ENCODE measurements around the gene KLHL34.

KLHL34 gene

GRCh38 chrX:21658152-21658737 lies at the start of gene KLHL34:
TSS of gene KLHL34 (minus strand) at chrX:21658330. CDS start at chrX:21657788, 542 bp downstream.
- no peak for DNase-seq (ENCODE audit: low spot score)

- DNase-seq (ENCODE audit: low spot score) = no peak
Observed at GRCh38 chrX:21705225-21705624, 47.1 kb upstream of the KLHL34 start.

DNA sequence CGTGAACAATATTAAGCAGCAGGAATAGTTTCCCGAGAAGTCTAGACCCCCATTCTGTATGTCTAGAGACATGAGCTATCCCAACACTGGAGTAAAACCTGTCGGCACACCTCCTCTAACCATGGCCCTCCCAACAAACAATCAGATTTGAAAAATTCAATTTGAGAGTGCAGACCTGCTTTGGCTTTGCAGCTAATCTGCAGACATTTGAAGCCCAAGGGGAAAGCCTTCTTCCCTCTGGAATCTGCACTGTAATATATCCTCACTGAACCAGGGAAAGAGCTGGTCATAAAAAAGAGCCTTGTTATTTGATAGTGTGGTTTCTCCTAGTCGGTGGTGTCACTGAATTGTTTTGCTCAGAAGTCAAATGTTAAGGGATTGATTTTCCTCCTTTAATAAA lies 44.6 kb upstream of the KLHL34 start:
- no peak for DNase-seq (ENCODE audit: low spot score)

- no peak for DNase-seq (ENCODE audit: low spot score)
Observed at GRCh38 chrX:21700967-21701366, 42.8 kb upstream of the KLHL34 start.

DNA sequence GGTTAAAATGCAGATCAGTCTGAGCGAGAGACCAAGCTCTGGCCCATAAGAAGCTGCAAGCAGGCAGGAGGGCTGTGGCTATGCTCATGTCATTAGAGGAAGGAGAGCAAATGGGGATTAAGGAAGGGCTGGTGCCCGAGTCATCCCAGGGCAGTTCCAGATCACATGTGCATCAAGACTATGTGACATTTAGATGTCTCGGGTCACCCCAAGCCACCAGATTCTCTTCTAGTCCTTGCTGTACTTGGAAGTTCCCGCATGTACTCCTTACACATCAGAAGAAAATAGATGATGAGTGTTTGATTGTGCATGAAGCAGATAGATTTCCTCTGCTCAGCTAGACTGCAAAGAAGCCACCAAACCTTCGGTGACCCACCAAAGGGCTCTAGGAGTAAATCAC lies 42.1 kb upstream of the KLHL34 start:
- no peak for DNase-seq (ENCODE audit: low spot score)

- no peak for DNase-seq (ENCODE audit: low spot score)
Observed at GRCh38 chrX:21699136-21699535, 41.0 kb upstream of the KLHL34 start.

DNA sequence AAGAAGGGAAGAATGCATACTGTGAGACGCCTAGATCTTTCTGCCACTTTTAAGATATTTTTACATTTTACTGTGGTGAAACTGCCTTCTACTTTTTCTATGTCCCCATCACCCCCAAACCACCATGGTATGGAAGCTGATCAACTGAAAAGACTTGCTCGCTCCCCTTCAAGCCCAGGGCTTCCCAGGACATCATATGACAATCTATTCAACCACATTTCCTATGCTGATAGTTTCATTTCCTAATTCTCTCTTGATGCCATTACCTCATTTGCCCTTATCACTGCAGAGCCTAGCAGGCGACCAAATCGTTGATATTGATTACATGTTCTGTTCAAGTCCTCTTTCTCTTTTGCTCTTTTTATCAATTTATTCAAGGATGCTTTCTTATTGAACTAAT lies 40.1 kb upstream of the KLHL34 start:
- no peak for DNase-seq (ENCODE audit: low spot score)

DNA sequence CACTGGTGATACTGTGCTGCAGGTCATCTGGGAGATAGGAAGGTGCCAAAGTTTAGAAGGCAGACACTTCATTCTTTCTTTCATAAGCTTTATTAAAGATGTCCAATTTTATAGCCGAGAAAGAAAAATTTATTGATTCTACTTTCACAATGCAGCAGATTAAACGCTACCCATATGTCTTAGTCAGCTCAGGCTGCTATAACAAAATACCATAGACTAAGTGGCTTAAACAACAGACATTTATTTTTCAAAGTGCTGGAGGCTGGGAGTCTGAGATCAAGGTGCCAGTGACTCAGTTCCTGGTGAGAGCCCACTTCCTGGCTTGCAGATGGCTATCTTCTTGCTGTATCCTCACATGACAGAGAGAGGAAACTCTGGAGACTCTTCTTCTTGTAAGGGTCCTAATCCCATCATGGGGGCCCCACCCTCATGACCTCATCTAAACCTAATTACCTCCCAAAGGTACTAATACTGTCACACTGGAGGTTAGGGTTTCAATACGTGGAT lies 33.4 kb upstream of the KLHL34 start:
- DNase-seq (ENCODE audit: low spot score) = peak; percentile 5

DNA sequence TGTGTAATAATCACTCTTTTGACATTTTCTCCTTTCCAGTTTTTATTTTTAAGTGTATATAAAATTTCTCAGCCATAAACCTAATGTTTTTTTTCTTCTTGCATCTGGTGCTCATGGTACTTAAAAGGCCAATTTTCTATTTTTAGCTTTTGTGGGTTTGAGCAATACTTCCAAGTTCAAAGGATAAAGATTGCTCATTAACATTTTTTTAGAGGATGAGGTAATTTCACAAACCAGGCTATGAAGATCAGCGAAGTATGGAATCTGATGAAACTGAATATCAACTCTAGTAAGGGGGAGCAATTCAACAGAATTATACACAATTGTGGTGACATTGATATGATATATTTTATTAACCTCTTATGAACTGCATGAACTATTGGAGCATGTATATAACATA lies 25.8 kb upstream of the KLHL34 start:
- no peak for DNase-seq (ENCODE audit: low spot score)

- DNase-seq (ENCODE audit: low spot score) = no peak
Observed at GRCh38 chrX:21678048-21678612, 20.0 kb upstream of the KLHL34 start.

GRCh38 chrX:21675931-21676330 lies 17.8 kb upstream of the KLHL34 start:
- no peak for DNase-seq (ENCODE audit: low spot score)

GRCh38 chrX:21674430-21675186 lies 16.5 kb upstream of the KLHL34 start:
- no peak for DNase-seq (ENCODE audit: low spot score)

GRCh38 chrX:21666679-21667078 lies 8.5 kb upstream of the KLHL34 start:
- no peak for DNase-seq (ENCODE audit: low spot score)

GRCh38 chrX:21666252-21666651 lies 8.1 kb upstream of the KLHL34 start:
- DNase-seq (ENCODE audit: low spot score) = no peak

- no peak for DNase-seq (ENCODE audit: low spot score)
Observed at GRCh38 chrX:21662761-21663160, 4.6 kb upstream of the KLHL34 start.

- no peak for DNase-seq (ENCODE audit: low spot score)
Observed at GRCh38 chrX:21661316-21661715, 3.2 kb upstream of the KLHL34 start.

DNA sequence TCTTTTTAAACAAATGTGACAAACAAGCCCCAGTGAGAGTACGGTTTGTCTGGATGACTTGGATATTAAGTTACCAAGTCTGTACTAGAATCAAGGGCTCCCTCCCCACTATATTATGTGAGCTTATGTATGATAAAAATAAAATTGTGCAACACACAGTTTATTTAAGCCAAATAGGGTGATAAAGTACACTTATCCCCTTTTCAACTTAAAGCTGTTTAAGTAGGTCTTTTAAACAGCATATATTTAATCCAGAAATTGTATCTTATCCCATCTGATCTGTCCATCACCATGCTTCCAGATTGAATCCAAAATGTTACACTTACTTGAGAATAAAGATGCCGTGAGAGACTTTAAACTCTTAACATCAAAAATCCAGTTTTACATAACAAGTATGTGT lies 2.0 kb upstream of the KLHL34 start:
- no peak for DNase-seq (ENCODE audit: low spot score)

DNA sequence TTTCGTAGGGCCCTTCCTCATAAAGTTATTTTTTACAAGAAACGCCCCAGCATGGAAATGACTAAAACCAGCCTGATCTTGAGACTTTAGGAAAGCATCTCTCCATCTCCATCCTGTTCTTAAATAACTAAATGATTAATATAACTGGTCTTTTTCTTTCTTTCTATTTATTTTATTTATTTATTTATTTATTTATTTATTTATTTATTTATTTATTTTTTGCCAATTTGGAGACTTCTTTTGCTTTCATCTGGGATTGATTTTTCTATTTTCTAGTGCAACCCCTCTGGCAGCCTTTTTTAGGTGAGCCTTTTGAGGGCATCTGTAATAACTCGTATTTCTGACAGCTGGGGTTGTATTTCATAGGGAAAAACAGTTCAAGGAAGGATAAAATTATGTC lies 1.2 kb upstream of the KLHL34 start:
- DNase-seq (ENCODE audit: low spot score) = no peak

- no peak for DNase-seq (ENCODE audit: low spot score)
Observed at GRCh38 chrX:21658746-21659145, 616 bp upstream of the KLHL34 start.

DNA sequence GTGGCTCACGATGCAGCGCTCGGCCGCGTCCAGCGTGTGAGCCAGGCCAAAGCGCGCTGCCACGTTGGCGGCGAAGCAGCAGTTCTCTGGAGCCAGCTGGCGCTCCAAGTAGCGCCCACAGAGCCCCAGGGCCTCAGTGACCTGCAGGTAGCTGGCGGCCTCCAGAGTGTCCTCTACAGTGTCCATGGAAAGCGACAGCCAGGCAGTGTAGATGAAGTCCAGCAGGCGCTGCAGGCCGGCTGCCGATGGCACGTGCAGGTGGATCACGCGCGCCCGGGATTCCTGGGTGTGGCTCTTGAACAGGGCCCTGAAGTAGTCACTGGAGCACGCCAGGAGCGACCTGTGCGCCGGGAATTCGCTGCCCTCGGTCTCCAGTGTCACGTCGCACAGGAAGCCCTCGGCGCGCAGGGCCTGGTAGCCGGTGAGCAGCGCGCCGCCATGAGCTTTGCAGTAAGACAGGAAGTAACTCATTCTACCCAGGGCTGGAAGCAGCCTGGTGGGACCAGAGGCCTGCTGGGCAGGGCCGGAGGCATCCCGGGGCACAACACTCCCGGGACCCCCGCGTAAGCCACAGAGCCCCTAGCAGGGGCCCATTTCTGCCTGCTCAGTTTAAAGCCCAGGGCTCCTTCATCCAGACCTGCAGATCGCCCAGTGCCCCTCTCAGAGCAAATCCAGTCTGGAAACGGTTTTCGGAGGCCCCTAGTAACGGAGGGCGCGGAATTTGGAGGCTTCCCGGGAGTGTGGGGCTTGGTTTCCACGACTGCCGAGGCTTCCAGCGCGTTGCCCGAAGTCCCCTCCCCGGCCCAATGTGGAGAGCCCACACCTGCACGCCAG lies 595 bp downstream of the KLHL34 start:
- DNase-seq (ENCODE audit: low spot score) = no peak

- no peak for DNase-seq (ENCODE audit: low spot score)
Observed at GRCh38 chrX:21656587-21657317, 1.4 kb downstream of the KLHL34 start.

Measured in kidney capillary endothelial cell (primary cell).